ENCODE measurements around the gene PP2D1. TPM values are rescaled to one million over a fixed set of nuclear protein-coding genes. Genes with fewer than 3 reads are reported as not detected.

Gene PP2D1
- polyA plus RNA-seq, 2 of the 4 experiments (the other 2 are of a cell fraction): not detected

DNA sequence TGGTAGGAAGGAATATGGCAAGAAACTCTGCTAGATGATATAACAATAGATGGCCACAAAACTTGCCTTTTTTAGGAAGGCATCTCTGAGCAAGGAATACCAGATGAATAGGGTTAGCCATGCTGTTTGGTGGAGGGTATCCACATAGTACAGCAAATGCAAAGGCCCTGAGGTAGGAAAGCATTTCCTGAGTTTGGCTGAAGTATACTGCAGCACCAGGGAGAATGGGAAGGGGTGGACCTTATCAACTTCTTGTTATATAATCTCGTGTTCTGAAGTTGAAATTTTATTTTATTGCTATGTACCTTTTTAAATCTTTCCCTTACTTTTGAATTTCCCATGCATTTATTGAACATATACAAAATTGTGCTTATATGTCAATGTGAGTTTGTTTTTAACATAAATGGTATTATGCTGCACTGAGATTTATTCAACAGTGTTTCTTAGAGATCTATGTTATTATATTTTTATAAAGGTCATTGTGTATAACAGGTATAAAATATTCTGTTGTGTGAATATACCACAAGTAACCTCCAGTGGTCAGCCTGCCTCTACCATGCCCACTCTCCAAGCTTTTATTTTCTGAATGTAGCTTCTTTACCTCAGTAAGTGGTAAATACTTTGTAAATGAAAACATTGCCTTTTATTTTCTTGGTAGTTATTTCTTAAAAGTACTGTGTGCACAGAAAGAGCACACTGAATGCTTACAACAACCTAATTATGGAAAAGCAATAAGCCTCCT, 25.4 kb upstream of the PP2D1 start:
- H3K4me1 ChIP-seq: peaks cover 13% of the 10 kb centered on the region; the same call in 2 of the 3 replicates
- no peak overlapping the region for H3K4me3 ChIP-seq
- no peak overlapping the region for H3K4me2 ChIP-seq
- FAIRE-seq (no peak), ATAC-seq (no peak), DNase-seq (ENCODE audit: low read depth in 1 of 2, low spot score in 1 of 2) (no peak)
- CTCF ChIA-PET: interaction anchor here (0.9 kb wide), 1 partner anchor 10 kb away, joined by 3 read pairs; no protein-coding TSS in a partner anchor
- 24% methylated on average over 1 of the region's 1 CpG for WGBS (ENCODE audit: missing lambda C conversion rate)
- TF ChIP-seq CHD2 (IDR thresholded peaks at IDR 0.05; ENCODE audit: low read length, partially characterized antibody) (no peak), RNF2 (IDR thresholded peaks at IDR 0.05; ENCODE audit: borderline replicate concordance, low read depth) (no peak), NFE2L2 (conservative IDR thresholded peaks at IDR 0.05; ENCODE audit: low read length) (no peak), EHF (CRISPR knock-in tag; IDR thresholded peaks at IDR 0.05) (no peak), HOXA7 (CRISPR knock-in tag; IDR thresholded peaks at IDR 0.05) (no peak), HES2 (IDR thresholded peaks at IDR 0.05) (no peak), BHLHE40 (IDR thresholded peaks at IDR 0.05; ENCODE audit: low read depth, low read length) (no peak), HEYL (CRISPR knock-in tag; IDR thresholded peaks at IDR 0.05) (no peak), SMC3 (IDR thresholded peaks at IDR 0.05) (no peak), CHD4 (IDR thresholded peaks at IDR 0.05; ENCODE audit: borderline replicate concordance) (no peak), RCOR1 (IDR thresholded peaks at IDR 0.05; ENCODE audit: low read depth, low read length) (no peak), HOXB13 (CRISPR knock-in tag; IDR thresholded peaks at IDR 0.05; ENCODE audit: low read depth) (no peak), BCL3 (IDR thresholded peaks at IDR 0.05) (no peak), NPAS2 (CRISPR knock-in tag; IDR thresholded peaks at IDR 0.05; ENCODE audit: borderline replicate concordance) (no peak), HOXB5 (CRISPR knock-in tag; IDR thresholded peaks at IDR 0.05) (no peak), SREBF2 (IDR thresholded peaks at IDR 0.05) (no peak), POLR2AphosphoS2 (conservative IDR thresholded peaks at IDR 0.05; ENCODE audit: low read length) (no peak), HDAC2 (IDR thresholded peaks at IDR 0.05) (no peak)
- TF ChIP-seq, protein P1, sequence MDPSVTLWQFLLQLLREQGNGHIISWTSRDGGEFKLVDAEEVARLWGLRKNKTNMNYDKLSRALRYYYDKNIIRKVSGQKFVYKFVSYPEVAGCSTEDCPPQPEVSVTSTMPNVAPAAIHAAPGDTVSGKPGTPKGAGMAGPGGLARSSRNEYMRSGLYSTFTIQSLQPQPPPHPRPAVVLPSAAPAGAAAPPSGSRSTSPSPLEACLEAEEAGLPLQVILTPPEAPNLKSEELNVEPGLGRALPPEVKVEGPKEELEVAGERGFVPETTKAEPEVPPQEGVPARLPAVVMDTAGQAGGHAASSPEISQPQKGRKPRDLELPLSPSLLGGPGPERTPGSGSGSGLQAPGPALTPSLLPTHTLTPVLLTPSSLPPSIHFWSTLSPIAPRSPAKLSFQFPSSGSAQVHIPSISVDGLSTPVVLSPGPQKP (IDR thresholded peaks at IDR 0.05; ENCODE audit: low read depth, low read length): no peak
- TF ChIP-seq, protein P2, sequence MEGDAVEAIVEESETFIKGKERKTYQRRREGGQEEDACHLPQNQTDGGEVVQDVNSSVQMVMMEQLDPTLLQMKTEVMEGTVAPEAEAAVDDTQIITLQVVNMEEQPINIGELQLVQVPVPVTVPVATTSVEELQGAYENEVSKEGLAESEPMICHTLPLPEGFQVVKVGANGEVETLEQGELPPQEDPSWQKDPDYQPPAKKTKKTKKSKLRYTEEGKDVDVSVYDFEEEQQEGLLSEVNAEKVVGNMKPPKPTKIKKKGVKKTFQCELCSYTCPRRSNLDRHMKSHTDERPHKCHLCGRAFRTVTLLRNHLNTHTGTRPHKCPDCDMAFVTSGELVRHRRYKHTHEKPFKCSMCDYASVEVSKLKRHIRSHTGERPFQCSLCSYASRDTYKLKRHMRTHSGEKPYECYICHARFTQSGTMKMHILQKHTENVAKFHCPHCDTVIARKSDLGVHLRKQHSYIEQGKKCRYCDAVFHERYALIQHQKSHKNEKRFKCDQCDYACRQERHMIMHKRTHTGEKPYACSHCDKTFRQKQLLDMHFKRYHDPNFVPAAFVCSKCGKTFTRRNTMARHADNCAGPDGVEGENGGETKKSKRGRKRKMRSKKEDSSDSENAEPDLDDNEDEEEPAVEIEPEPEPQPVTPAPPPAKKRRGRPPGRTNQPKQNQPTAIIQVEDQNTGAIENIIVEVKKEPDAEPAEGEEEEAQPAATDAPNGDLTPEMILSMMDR (IDR thresholded peaks at IDR 0.05): no peak
- H3K9me3 ChIP-seq: no peaks in the 10 kb centered on the region
- POLR2A ChIA-PET: no interaction called here
- no peak overlapping the region for H3K27ac ChIP-seq

DNA sequence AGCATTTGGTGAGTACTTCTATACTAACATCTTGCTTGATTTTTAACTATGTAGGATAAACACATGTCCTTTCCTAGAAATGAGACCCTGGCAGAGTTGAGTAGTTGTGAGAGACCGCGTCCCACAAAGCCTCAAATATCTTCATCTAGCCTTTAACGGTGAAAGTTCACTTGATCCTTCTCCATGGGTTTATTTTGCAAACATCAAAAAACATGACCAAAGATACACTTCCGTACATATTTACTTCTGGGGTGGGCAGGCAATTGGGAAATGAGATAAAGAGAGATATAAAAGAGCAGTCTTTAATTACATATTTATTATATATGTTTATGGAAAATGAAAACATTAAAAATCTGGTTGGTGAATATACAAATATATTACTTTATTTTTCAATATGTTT, 23.0 kb upstream of the PP2D1 start:
- Histone ChIP-seq H3K4me3 (no peak overlapping the region), H3K4me1 (peaks cover 7% of the 10 kb centered on the region; the same call in 2 of the 3 replicates), H3K9me3 (no peaks in the 10 kb centered on the region), H3K27ac (no peak overlapping the region), H3K4me2 (no peak overlapping the region)
- ATAC-seq (no peak), FAIRE-seq (no peak), DNase-seq (ENCODE audit: low read depth in 1 of 2, low spot score in 1 of 2) (no peak)
- POLR2A ChIA-PET: no interaction called here
- CTCF ChIA-PET: no interaction called here
- TF ChIP-seq HES2 (IDR thresholded peaks at IDR 0.05): no peak
- TF ChIP-seq, protein P3, sequence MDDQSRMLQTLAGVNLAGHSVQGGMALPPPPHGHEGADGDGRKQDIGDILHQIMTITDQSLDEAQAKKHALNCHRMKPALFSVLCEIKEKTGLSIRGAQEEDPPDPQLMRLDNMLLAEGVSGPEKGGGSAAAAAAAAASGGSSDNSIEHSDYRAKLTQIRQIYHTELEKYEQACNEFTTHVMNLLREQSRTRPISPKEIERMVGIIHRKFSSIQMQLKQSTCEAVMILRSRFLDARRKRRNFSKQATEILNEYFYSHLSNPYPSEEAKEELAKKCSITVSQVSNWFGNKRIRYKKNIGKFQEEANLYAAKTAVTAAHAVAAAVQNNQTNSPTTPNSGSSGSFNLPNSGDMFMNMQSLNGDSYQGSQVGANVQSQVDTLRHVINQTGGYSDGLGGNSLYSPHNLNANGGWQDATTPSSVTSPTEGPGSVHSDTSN (IDR thresholded peaks at IDR 0.05): no peak
- TF ChIP-seq ZFP36 (IDR thresholded peaks at IDR 0.05; ENCODE audit: borderline replicate concordance, partially characterized antibody): no peak
- TF ChIP-seq HOXA7 (CRISPR knock-in tag; IDR thresholded peaks at IDR 0.05): no peak
- TF ChIP-seq E2F6 (IDR thresholded peaks at IDR 0.05; ENCODE audit: borderline replicate concordance, low read depth): no peak
- no peak for TF ChIP-seq RFX5 (IDR thresholded peaks at IDR 0.05)
- no peak for TF ChIP-seq RAD21 (conservative IDR thresholded peaks at IDR 0.05 in 1 of 2, IDR thresholded peaks at IDR 0.05 in 1 of 2)
- TF ChIP-seq RNF2 (IDR thresholded peaks at IDR 0.05; ENCODE audit: borderline replicate concordance, low read depth): no peak
- TF ChIP-seq TFCP2L1 (CRISPR knock-in tag; IDR thresholded peaks at IDR 0.05): no peak
- no peak for TF ChIP-seq FOSL2 (IDR thresholded peaks at IDR 0.05)
- no peak for TF ChIP-seq FOSL2 (CRISPR knock-in tag; IDR thresholded peaks at IDR 0.05)
- no peak for TF ChIP-seq USF2 (IDR thresholded peaks at IDR 0.05)
- TF ChIP-seq KDM5A (IDR thresholded peaks at IDR 0.05): no peak
- TF ChIP-seq CBX8 (IDR thresholded peaks at IDR 0.05): no peak
- WGBS (ENCODE audit: missing lambda C conversion rate): 82% methylated on average over 4 of the region's 4 CpGs
